GM19240 (cell line): ENCODE measurements around the gene HDGFL1.

ENCODE experiments used
- DNase-seq: peaks from one replicate; pipeline ENCODE4 v3.0.0; 2011; ENCODE audit warnings: low spot score; ENCODE audit not compliant: insufficient read length

HDGFL1 gene

GRCh38 chr6:22590423-22590822 lies 21.1 kb downstream of the HDGFL1 start:
- no peak for DNase-seq

GRCh38 chr6:22593895-22594294 lies 24.5 kb downstream of the HDGFL1 start:
- DNase-seq, result no peak

GRCh38 chr6:22596011-22596410 lies 26.6 kb downstream of the HDGFL1 start:
- no peak for DNase-seq

GRCh38 chr6:22598339-22598738 lies 29.0 kb downstream of the HDGFL1 start:
- DNase-seq, result no peak

- DNase-seq, result no peak
Observed at GRCh38 chr6:22600059-22600458, 30.7 kb downstream of the HDGFL1 start.

- DNase-seq, result no peak
Observed at GRCh38 chr6:22601984-22602383, 32.6 kb downstream of the HDGFL1 start.

GRCh38 chr6:22605736-22606135 lies 36.4 kb downstream of the HDGFL1 start:
- no peak for DNase-seq

GRCh38 chr6:22610127-22610526 lies 40.8 kb downstream of the HDGFL1 start:
- no peak for DNase-seq

GRCh38 chr6:22612236-22612635 lies 42.9 kb downstream of the HDGFL1 start:
- DNase-seq, result no peak

- DNase-seq, result no peak
Observed at GRCh38 chr6:22613051-22613450, 43.7 kb downstream of the HDGFL1 start.

- no peak for DNase-seq
Observed at GRCh38 chr6:22613695-22614094, 44.3 kb downstream of the HDGFL1 start.

GRCh38 chr6:22614547-22614946 lies 45.2 kb downstream of the HDGFL1 start:
- DNase-seq, result no peak

- DNase-seq, result no peak
Observed at GRCh38 chr6:22621028-22621427, 51.7 kb downstream of the HDGFL1 start.
